GM18507 (cell line): ENCODE data around the gene AGBL1.
"Not testable (repeated sequence)": the region's sequence is repeated elsewhere in the genome, so short reads cannot be mapped to it uniquely, and the experiment has no call there.

Source experiments
- DNase-seq: peaks from one replicate; pipeline ENCODE4 v3.0.0; 2011; ENCODE audit warnings: low read depth; ENCODE audit not compliant: insufficient read length; ENCODE audit errors: extremely low spot score
- FAIRE-seq: peaks from 2 replicates; lab custom pipeline; 2011; peaks lifted over from hg19 to GRCh38; lab: Jason Lieb, UNC

Gene AGBL1

DNA sequence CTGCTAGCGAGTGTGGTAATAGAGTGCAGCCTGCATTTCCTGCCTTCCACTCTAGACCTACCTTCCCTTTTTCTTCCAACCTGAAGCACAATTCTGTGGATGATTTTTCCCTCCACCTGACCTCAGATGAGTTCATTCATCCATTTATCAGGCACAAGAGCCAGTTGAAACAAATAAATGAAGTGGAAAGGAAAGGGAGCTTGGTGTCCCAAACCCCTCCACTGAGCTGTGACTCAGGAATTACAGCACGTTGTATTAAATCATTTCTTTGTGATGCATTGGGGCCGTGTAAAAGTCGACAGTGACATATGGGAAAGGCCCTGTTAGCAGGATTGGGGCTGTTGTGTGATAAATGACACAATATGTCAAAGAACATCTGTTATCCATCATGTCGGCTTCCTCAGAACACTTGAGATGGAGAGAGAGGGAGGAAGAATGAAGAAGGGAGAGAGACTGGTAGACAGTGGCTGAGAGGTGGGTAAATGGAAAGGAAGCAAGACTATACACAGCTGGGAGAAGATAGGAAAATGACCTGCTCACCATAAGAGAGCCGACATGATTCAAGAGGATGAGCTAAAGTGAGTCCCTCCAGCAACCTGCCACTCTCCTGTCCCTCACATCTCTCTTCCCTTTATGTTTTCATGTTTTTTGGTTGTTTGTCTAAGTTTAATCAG, 366.0 kb downstream of the AGBL1 start:
- no peak for FAIRE-seq
- no peak for DNase-seq

GRCh38 chr15:86446253-86446640, 366.6 kb downstream of the AGBL1 start:
- no peak for FAIRE-seq
- DNase-seq: no peak

DNA sequence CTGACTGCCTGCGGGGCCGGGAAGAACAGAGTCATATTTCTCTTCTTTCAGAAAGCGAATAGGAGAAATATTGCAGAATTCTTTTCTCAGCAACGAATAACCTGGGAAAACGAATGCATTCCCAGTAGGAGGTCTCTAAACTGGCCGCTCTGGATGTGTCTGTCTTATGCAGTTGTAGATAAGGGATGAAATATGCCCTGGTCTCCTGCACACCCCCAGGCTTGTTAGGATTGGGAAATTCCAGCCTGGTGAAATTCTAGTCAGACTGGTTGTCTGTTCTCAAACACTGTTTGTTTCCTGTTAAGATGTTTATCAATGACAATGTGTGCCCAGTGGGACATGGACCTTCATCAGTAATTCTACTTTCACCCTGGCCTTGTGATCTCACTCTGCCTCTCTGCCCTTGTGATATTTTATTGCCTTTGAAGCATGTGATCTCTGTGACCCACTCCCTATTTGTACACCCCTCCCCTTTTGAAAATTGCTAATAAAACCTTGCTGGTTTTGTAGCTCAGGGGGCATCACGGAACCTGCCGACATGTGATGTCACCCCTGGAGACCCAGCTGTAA, 385.9 kb downstream of the AGBL1 start:
- not testable (repeated sequence) for FAIRE-seq

GRCh38 chr15:86481720-86482119, 402.0 kb downstream of the AGBL1 start:
- no peak for FAIRE-seq

More for the DNA sequence above, 385.9 kb downstream of the AGBL1 start:
- not testable (repeated sequence) for DNase-seq

DNA sequence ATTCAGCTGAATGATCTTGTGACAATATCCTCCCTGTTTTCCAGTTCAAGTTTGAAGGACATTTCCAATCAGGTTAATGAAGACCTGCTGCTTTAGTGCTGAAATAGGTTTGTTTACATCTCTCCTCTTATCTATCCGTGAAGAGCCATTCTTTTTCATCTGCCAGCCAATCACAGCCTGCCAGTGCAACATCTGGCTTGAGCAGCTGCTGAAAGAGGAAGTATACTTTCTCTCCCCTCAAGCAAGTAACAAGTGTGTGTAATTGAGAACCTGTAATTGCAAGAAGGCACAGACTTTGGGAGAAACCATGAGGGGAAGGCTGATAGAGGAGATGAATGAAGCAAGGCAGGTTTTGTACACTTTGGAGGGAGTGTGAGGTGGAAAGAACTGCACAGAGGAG, 404.3 kb downstream of the AGBL1 start:
- FAIRE-seq: no peak
- DNase-seq: no peak

More at GRCh38 chr15:86481720-86482119, 402.0 kb downstream of the AGBL1 start:
- DNase-seq: no peak

- DNase-seq (no peak), FAIRE-seq (no peak)
Measured at GRCh38 chr15:86488046-86488445, 408.4 kb downstream of the AGBL1 start.

- FAIRE-seq: no peak
- no peak for DNase-seq
Measured at GRCh38 chr15:86489981-86490380, 410.3 kb downstream of the AGBL1 start.

DNA sequence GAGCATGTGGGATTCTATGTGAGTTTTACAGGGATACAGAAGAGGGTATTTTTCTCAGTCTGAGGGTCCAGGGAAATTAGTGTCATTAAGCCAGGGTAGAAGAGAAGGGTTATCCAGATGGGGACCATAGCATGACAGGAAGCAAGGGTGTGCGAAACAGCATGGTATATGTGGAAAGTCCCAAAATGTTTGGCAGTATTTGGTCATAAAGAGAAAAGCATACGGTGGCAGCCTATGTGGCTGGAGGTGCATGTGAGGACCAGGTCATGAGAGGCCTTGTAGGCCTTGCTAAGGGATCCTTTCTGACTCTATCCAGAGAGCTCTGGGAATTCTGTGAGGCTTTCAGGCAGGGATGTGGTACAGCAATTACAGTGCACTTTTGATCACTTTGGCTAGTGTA, 411.4 kb downstream of the AGBL1 start:
- FAIRE-seq (no peak), DNase-seq (no peak)

GRCh38 chr15:86493884-86494283, 414.2 kb downstream of the AGBL1 start:
- FAIRE-seq: no peak
- no peak for DNase-seq

- FAIRE-seq: no peak
- no peak for DNase-seq
Measured at GRCh38 chr15:86494475-86494874, 414.8 kb downstream of the AGBL1 start.

- FAIRE-seq (no peak), DNase-seq (no peak)
Measured at GRCh38 chr15:86502301-86502700, 422.6 kb downstream of the AGBL1 start.

DNA sequence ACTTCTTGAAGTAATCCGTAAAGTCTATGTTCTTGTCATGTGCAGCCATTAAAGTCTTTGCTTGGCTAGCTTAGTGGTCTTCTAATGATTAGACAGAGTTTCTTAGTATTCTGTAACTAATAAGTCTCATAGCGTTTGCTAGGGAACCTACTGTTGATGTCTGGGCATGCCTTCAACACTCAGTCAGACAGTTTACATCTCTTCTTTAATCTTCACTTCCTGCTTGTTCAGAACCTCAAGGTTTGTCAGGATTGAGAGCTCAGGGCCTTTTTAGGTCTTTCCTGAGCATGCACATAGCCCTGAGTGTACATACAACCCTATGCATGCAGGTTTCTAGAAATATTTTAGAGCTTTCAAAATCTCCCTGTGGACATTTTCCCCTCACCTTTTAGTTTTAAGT, 426.3 kb downstream of the AGBL1 start:
- DNase-seq (no peak), FAIRE-seq (no peak)

GRCh38 chr15:86506401-86506800, 426.7 kb downstream of the AGBL1 start:
- FAIRE-seq: no peak
- DNase-seq: no peak

- FAIRE-seq (no peak), DNase-seq (no peak)
Measured at GRCh38 chr15:86515625-86516024, 436.0 kb downstream of the AGBL1 start.

- no peak for FAIRE-seq
- no peak for DNase-seq
Measured at GRCh38 chr15:86522721-86523120, 443.1 kb downstream of the AGBL1 start.

- DNase-seq (no peak), FAIRE-seq (no peak)
Measured at GRCh38 chr15:86526938-86527690, 447.4 kb downstream of the AGBL1 start.

GRCh38 chr15:86528094-86528493, 448.4 kb downstream of the AGBL1 start:
- FAIRE-seq, DNase-seq: not testable (repeated sequence)

DNA sequence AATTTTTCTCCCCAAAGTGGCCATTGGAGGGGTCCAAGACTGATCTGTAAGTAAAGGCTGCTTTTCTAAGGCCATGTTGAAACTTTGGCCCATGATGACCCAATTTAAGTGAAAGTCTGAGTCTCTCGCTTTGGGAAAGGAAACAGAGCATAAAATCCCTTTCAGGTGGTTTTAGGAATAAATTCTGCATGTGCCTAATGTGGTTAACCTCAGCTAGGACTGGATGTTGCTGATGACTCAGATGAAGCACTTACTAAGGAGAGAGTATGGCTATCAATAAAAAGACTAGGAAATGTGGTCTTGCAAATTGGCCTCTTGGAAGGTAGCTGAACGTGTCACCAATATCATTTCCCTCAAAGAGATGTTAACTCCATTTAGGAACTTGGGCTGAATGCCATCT, 458.5 kb downstream of the AGBL1 start:
- FAIRE-seq (no peak), DNase-seq (no peak)

DNA sequence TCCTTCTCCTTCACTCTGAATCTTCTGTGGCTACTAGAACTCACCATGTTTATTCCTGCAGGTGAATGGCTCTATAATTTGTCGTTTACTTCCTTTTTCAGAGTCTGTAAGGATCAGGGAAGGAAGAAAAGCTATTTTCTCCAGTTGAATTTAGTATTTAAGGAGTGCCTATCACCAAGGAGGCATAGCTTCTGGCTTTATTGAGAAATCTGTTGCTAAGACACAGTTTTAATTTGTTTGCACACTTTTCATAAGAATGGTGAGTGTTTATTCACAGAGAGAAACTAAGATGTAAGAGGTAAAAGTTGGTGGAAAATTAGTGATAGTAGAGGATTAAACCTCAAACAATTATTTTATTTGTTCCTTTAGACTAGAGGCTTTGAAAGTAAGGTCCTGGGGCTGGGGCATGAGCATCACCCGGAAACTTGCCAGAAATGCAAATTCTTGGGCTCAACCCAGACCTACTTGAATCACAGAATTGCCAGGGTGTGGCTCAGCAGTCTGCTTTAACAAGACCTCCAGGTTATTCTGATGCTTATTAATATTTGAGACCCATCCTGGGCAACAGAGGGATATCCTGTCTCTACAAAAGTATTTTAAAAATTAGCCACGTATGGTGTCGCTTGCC, 461.3 kb downstream of the AGBL1 start:
- DNase-seq: no peak
- no peak for FAIRE-seq

DNA sequence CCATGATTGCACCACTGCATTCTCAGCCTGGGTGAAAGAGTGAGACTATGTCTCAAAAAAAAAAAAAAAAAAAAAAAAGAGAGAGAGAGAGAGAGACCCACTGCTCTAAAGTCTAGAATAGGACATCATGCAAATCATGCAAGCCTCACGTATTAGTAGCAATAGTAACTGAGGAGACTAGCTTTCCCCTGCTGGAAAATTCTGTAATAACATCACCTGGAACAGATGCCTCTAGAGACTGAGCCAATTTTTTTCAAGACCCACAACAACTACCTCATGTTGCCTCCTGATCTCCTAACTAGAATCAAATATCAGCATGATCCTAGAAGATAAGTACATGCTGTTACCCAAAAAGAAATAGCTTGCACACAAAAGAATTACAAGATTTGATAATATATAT, 461.9 kb downstream of the AGBL1 start:
- DNase-seq (no peak), FAIRE-seq (no peak)
